ENCODE data around the gene KIAA1328. TPM values are rescaled to one million over a fixed set of nuclear protein-coding genes. Genes with fewer than 3 reads are reported as not detected.

The KIAA1328 gene
- total and polyA plus RNA-seq, 4 donors = 0.95 to 7.4 (median 2.9) TPM

DNA sequence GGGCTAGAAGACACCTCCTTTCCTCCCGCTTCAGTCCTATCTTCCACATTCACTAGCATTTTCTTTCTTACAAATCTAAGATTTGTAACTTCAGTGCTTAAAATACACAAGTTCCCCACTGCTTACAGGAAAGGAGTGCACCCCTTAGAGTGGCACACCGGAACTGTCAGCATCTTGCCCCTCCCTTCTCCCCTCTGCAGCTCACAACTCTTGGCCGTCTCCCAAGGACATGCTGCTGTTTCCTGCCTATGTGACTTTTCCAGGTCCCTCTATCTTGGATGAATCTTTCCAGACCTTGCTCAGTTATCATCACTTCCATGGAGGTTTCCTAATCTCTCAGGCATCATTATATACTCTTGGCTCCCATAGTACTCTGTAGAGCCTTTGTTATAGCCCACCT lies 401.8 kb downstream of the KIAA1328 start (continued):
- TF ChIP-seq, protein P1, sequence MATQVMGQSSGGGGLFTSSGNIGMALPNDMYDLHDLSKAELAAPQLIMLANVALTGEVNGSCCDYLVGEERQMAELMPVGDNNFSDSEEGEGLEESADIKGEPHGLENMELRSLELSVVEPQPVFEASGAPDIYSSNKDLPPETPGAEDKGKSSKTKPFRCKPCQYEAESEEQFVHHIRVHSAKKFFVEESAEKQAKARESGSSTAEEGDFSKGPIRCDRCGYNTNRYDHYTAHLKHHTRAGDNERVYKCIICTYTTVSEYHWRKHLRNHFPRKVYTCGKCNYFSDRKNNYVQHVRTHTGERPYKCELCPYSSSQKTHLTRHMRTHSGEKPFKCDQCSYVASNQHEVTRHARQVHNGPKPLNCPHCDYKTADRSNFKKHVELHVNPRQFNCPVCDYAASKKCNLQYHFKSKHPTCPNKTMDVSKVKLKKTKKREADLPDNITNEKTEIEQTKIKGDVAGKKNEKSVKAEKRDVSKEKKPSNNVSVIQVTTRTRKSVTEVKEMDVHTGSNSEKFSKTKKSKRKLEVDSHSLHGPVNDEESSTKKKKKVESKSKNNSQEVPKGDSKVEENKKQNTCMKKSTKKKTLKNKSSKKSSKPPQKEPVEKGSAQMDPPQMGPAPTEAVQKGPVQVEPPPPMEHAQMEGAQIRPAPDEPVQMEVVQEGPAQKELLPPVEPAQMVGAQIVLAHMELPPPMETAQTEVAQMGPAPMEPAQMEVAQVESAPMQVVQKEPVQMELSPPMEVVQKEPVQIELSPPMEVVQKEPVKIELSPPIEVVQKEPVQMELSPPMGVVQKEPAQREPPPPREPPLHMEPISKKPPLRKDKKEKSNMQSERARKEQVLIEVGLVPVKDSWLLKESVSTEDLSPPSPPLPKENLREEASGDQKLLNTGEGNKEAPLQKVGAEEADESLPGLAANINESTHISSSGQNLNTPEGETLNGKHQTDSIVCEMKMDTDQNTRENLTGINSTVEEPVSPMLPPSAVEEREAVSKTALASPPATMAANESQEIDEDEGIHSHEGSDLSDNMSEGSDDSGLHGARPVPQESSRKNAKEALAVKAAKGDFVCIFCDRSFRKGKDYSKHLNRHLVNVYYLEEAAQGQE (IDR thresholded peaks at IDR 0.05) = no peak
- no peak for TF ChIP-seq TAF1 (conservative IDR thresholded peaks at IDR 0.05)
- TF ChIP-seq, protein P2, sequence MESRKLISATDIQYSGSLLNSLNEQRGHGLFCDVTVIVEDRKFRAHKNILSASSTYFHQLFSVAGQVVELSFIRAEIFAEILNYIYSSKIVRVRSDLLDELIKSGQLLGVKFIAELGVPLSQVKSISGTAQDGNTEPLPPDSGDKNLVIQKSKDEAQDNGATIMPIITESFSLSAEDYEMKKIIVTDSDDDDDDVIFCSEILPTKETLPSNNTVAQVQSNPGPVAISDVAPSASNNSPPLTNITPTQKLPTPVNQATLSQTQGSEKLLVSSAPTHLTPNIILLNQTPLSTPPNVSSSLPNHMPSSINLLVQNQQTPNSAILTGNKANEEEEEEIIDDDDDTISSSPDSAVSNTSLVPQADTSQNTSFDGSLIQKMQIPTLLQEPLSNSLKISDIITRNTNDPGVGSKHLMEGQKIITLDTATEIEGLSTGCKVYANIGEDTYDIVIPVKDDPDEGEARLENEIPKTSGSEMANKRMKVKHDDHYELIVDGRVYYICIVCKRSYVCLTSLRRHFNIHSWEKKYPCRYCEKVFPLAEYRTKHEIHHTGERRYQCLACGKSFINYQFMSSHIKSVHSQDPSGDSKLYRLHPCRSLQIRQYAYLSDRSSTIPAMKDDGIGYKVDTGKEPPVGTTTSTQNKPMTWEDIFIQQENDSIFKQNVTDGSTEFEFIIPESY (IDR thresholded peaks at IDR 0.05) = no peak
- no peak for TF ChIP-seq HNF4A (conservative IDR thresholded peaks at IDR 0.05)

DNA sequence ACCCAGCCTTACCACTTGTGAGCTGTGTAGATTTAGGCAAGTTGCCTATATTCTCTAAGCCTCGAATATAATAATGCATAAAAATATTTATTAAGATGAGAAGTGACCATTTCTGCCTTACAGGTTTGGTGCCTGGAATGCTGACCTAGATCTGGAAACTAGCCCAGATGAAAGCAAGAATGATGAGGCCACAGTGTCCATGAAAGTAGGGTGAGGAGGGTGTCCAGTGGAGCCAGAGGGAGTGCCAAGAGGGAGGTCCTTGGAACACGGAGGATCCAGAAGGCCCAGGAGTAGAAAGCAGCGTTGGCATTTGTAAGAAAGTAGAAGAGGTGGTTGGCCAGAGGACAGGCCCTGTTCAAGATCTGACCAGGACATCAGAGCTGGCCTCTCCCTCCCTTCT lies 402.3 kb downstream of the KIAA1328 start:
- no peak for DNase-seq (ENCODE audit: low spot score)
- TF ChIP-seq YY1 (IDR thresholded peaks at IDR 0.05) = no peak
- no peaks in the 10 kb centered on the region for H3K27me3 ChIP-seq (ENCODE audit: control insufficient read depth in 4 of 4, insufficient read depth in 4 of 4, low read length in 3 of 4)
- no peak overlapping the region for H3K9ac ChIP-seq (ENCODE audit: low read depth in 1 of 2, low read length in 2 of 2)
- whole genome bisulfite sequencing = 80% methylated on average over 3 of the region's 3 CpGs
- H3K4me1 ChIP-seq (ENCODE audit: control insufficient read depth in 4 of 4, insufficient read depth in 4 of 4, low read length in 3 of 4) = no peaks in the 10 kb centered on the region
- H3K36me3 ChIP-seq (ENCODE audit: control insufficient read depth in 4 of 4, insufficient read depth in 3 of 4, low read depth in 1 of 4, low read length in 3 of 4) = no peaks in the 10 kb centered on the region
- H3K9me3 ChIP-seq (ENCODE audit: control insufficient read depth in 4 of 4, low read length in 3 of 4) = no peaks in the 10 kb centered on the region
- no peak overlapping the region for H3K4me3 ChIP-seq (ENCODE audit: low read depth in 1 of 3, low read length in 3 of 3)
- no peak overlapping the region for H3K27ac ChIP-seq (ENCODE audit: low read depth in 1 of 2, low read length in 2 of 2)

DNA sequence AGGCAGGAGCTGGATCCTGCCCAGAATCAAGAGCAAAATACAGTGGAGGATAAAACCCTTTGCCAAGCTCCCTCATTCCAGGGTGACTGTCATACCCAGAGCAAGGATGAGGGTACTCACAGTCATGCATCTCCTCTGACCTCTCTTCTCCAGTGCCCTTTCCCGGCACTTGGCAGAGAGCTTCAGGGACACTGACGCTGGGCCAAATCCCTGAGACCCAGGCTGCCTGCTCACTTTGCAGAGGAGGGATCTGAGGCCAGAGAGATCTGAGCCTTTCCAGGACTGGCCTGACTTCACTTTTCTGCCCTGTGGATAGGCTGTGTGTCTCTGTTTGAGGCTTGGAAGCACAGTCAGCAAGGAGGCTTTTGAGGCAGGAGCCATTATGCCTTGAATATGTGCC lies 406.7 kb downstream of the KIAA1328 start:
- no peak for TF ChIP-seq JUND (IDR thresholded peaks at IDR 0.05)
- no peak for TF ChIP-seq YY1 (IDR thresholded peaks at IDR 0.05)
- WGBS = 93% methylated on average over 2 of the region's 2 CpGs
- no peak overlapping the region for H3K4me3 ChIP-seq (ENCODE audit: low read depth in 1 of 3, low read length in 3 of 3)
- no peaks in the 10 kb centered on the region for H3K4me1 ChIP-seq (ENCODE audit: control insufficient read depth in 4 of 4, insufficient read depth in 4 of 4, low read length in 3 of 4)
- no peak for DNase-seq (ENCODE audit: low spot score)
- no peak overlapping the region for H3K9ac ChIP-seq (ENCODE audit: low read depth in 1 of 2, low read length in 2 of 2)
- no peak overlapping the region for H3K27ac ChIP-seq (ENCODE audit: low read depth in 1 of 2, low read length in 2 of 2)
- H3K9me3 ChIP-seq (ENCODE audit: control insufficient read depth in 4 of 4, low read length in 3 of 4) = no peaks in the 10 kb centered on the region
- no peaks in the 10 kb centered on the region for H3K27me3 ChIP-seq (ENCODE audit: control insufficient read depth in 4 of 4, insufficient read depth in 4 of 4, low read length in 3 of 4)
- no peaks in the 10 kb centered on the region for H3K36me3 ChIP-seq (ENCODE audit: control insufficient read depth in 4 of 4, insufficient read depth in 3 of 4, low read depth in 1 of 4, low read length in 3 of 4)

DNA sequence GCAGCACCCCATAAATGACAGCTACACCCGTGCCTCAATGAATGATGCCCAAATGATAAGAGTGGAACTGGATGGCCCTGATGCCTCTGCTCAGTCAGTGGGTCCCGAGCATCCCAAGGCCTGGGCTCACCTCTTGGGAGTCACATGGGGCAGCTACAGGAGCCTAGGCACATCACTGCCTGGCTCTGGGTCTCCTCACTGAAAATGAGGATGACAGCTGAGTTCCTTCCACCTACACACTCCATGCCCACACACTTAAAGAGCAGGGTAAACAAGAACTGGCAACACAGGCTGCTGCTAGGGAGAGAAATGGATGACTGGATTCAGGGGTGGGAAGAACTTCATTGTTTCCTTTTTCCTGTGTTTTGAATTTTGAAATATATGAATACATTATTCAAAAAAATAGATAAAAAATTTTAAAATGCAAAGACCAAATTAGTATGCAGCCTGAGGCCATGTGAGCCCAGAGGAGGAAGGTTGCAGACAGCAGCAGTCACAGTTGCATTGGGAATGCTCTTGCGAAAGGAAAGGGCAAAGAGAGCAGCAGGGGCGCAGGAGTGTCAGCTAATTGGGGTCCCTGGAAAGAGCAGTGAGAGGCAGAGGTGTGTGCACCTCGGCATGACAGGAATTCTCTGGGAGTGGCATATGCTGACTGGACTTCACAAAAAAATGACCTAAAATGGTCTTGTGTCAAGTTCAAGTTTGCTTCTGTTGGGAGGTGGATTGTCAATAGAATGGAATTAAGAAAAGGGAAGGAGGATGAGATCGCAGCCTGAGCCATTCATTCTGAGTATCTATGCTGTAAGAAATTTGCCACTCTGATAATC lies 409.6 kb downstream of the KIAA1328 start:
- Histone ChIP-seq H3K27ac (ENCODE audit: low read depth in 1 of 2, low read length in 2 of 2) (no peak overlapping the region), H3K9ac (ENCODE audit: low read depth in 1 of 2, low read length in 2 of 2) (no peak overlapping the region), H3K27me3 (ENCODE audit: control insufficient read depth in 4 of 4, insufficient read depth in 4 of 4, low read length in 3 of 4) (no peaks in the 10 kb centered on the region), H3K4me3 (ENCODE audit: low read depth in 1 of 3, low read length in 3 of 3) (no peak overlapping the region), H3K4me1 (ENCODE audit: control insufficient read depth in 4 of 4, insufficient read depth in 4 of 4, low read length in 3 of 4) (no peaks in the 10 kb centered on the region), H3K9me3 (ENCODE audit: control insufficient read depth in 4 of 4, low read length in 3 of 4) (no peaks in the 10 kb centered on the region), H3K36me3 (ENCODE audit: control insufficient read depth in 4 of 4, insufficient read depth in 3 of 4, low read depth in 1 of 4, low read length in 3 of 4) (no peaks in the 10 kb centered on the region)
- 82% methylated on average over 6 of the region's 6 CpGs for WGBS
- DNase-seq (ENCODE audit: low spot score) = no peak
- TF ChIP-seq, protein P3, sequence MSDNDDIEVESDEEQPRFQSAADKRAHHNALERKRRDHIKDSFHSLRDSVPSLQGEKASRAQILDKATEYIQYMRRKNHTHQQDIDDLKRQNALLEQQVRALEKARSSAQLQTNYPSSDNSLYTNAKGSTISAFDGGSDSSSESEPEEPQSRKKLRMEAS (IDR thresholded peaks at IDR 0.05) = no peak
- TF ChIP-seq YY1 (IDR thresholded peaks at IDR 0.05) (no peak), EGR1 (IDR thresholded peaks at IDR 0.05; ENCODE audit: low read depth in 2 of 2) (no peak), JUND (IDR thresholded peaks at IDR 0.05) (no peak), RXRA (IDR thresholded peaks at IDR 0.05) (no peak), SP1 (IDR thresholded peaks at IDR 0.05) (no peak), HNF4G (IDR thresholded peaks at IDR 0.05) (no peak), GABPA (IDR thresholded peaks at IDR 0.05 in 1 of 2, conservative IDR thresholded peaks at IDR 0.05 in 1 of 2) (no peak), FOXA1 (IDR thresholded peaks at IDR 0.05) (no peak), RAD21 (IDR thresholded peaks at IDR 0.05) (no peak), TAF1 (conservative IDR thresholded peaks at IDR 0.05) (no peak), HNF4A (conservative IDR thresholded peaks at IDR 0.05) (no peak)
- TF ChIP-seq, protein P1 (IDR thresholded peaks at IDR 0.05) = no peak
